HepG2 (cell line): ENCODE measurements around the gene NUDT3. TPM values are rescaled to one million over a fixed set of nuclear protein-coding genes. Genes with fewer than 3 reads are reported as not detected.

Source experiments
- FOXM1 ChIP-seq: sonication (generic); formaldehyde crosslinking; IDR thresholded peaks from 2 replicates; pipeline ENCODE4 v1.5.0; 2020; ENCODE audit warnings: missing genetic modification reagents
- GTF3A ChIP-seq: sonication (generic); formaldehyde crosslinking; conservative IDR thresholded peaks from 2 replicates; pipeline ENCODE4 v1.4.0; 2020; ENCODE audit warnings: mild to moderate bottlenecking, missing genetic modification reagents
- JUNB ChIP-seq: sonication (generic); formaldehyde crosslinking; IDR thresholded peaks from 2 replicates; pipeline ENCODE4 v1.8.0; 2022; ENCODE audit warnings: missing genetic modification reagents, mild to moderate bottlenecking, borderline replicate concordance
- KAT8 ChIP-seq: IDR thresholded peaks from 2 replicates; pipeline ENCODE4 v1.6.1; 2016; ENCODE audit warnings: missing genetic modification reagents, missing compliant biosample characterization
- KDM5B ChIP-seq: sonication (generic); formaldehyde crosslinking; IDR thresholded peaks from 2 replicates; pipeline ENCODE4 v1.4.0; 2020; ENCODE audit warnings: missing genetic modification reagents, mild to moderate bottlenecking, borderline replicate concordance
- MBD4 ChIP-seq: IDR thresholded peaks from 2 replicates; pipeline ENCODE4 v1.6.1; 2012; ENCODE audit warnings: low read length, inconsistent platforms, borderline replicate concordance
- MTA1 ChIP-seq: sonication (generic); formaldehyde crosslinking; IDR thresholded peaks from 2 replicates; pipeline ENCODE4 v1.4.0; 2020; ENCODE audit warnings: missing genetic modification reagents, mild to moderate bottlenecking, borderline replicate concordance
- RELA ChIP-seq: sonication (generic); formaldehyde crosslinking; IDR thresholded peaks from 2 replicates; pipeline ENCODE4 v1.4.0; 2020; ENCODE audit warnings: missing genetic modification reagents
- REPIN1 ChIP-seq: sonication (generic); formaldehyde crosslinking; IDR thresholded peaks from 2 replicates; pipeline ENCODE4 v1.8.0; 2022; ENCODE audit warnings: missing genetic modification reagents, low read depth, mild to moderate bottlenecking, borderline replicate concordance
- REXO4 ChIP-seq: sonication (generic); formaldehyde crosslinking; IDR thresholded peaks from 2 replicates; pipeline ENCODE4 v1.8.0; 2022; ENCODE audit warnings: missing genetic modification reagents, mild to moderate bottlenecking, borderline replicate concordance
- RFX3 ChIP-seq: IDR thresholded peaks from 2 replicates; pipeline ENCODE4 v1.6.1; 2016; ENCODE audit warnings: missing biosample characterization, missing genetic modification reagents
- RORA ChIP-seq: sonication (generic); formaldehyde crosslinking; IDR thresholded peaks from 2 replicates; pipeline ENCODE4 v1.5.0; 2020; ENCODE audit warnings: mild to moderate bottlenecking, missing genetic modification reagents, moderate library complexity
- SIX1 ChIP-seq: sonication (generic); formaldehyde crosslinking; IDR thresholded peaks from 2 replicates; pipeline ENCODE4 v1.4.0; 2020; ENCODE audit warnings: missing genetic modification reagents, borderline replicate concordance
- SMYD3 ChIP-seq: sonication (generic); formaldehyde crosslinking; IDR thresholded peaks from 2 replicates; pipeline ENCODE4 v1.8.1; 2023; ENCODE audit warnings: mild to moderate bottlenecking, missing genetic modification reagents
- SP5 ChIP-seq: IDR thresholded peaks from 2 replicates; pipeline ENCODE4 v1.6.1; 2016; ENCODE audit warnings: low read depth, borderline replicate concordance
- SRSF9 ChIP-seq: fragments of 200-400 bp; formaldehyde crosslinking; IDR thresholded peaks from 2 replicates; pipeline ENCODE4 v1.6.1; 2018; ENCODE audit warnings: borderline replicate concordance, mild to moderate bottlenecking, low read depth, low read length; ENCODE audit not compliant: insufficient read depth, poor library complexity, severe bottlenecking
- TMF1 ChIP-seq: sonication (generic); formaldehyde crosslinking; IDR thresholded peaks from 2 replicates; pipeline ENCODE4 v1.8.1; 2022; ENCODE audit warnings: low read depth, missing genetic modification reagents
- TOE1 ChIP-seq: sonication (generic); formaldehyde crosslinking; IDR thresholded peaks from 2 replicates; pipeline ENCODE4 v1.4.0; 2020; ENCODE audit warnings: mild to moderate bottlenecking, missing genetic modification reagents
- ZC3H13 ChIP-seq: sonication (generic); formaldehyde crosslinking; IDR thresholded peaks from 2 replicates; pipeline ENCODE4 v1.8.1; 2023; ENCODE audit warnings: mild to moderate bottlenecking, missing genetic modification reagents, moderate library complexity
- ZNF510 ChIP-seq: sonication (generic); formaldehyde crosslinking; IDR thresholded peaks from 2 replicates; pipeline ENCODE4 v1.4.0; 2020; ENCODE audit warnings: low read depth, mild to moderate bottlenecking, missing genetic modification reagents
- ZNF615 ChIP-seq: sonication (generic); formaldehyde crosslinking; IDR thresholded peaks from 2 replicates; pipeline ENCODE4 v1.5.0; 2020; ENCODE audit warnings: mild to moderate bottlenecking, missing genetic modification reagents, borderline replicate concordance
- ZNF782 ChIP-seq: sonication (generic); formaldehyde crosslinking; IDR thresholded peaks from 2 replicates; pipeline ENCODE4 v1.4.0; 2020; ENCODE audit warnings: missing genetic modification reagents, mild to moderate bottlenecking, borderline replicate concordance
- polyA plus RNA-seq, 8 experiments: library from polyadenylated mRNA; depleted of rRNA in 3 of 8; stranded (reverse) in 7 of 8; unstranded in 1 of 8; fragments of >200 nt; fragmentation: Illumina TruSeq in 4 of 8; extraction: Trizol in 4 of 8; gene quantifications; 2 replicates each; pipeline versions ENCODE4 v1.2.1 to v1.2.3, GENCODE V29; 2011 to 2016; ENCODE audit warnings: low read depth in 4 of 8, missing spikeins in 1 of 8, mixed read lengths in 1 of 8; ENCODE audit not compliant: insufficient read depth in 1 of 8
- total RNA-seq, 5 experiments: library from RNA; depleted of rRNA; stranded (reverse); fragments of >200 nt; fragmentation: Illumina TruSeq; extraction: Trizol; gene quantifications; 2 replicates each; pipeline ENCODE4 v1.2.3, GENCODE V29; 2016; ENCODE audit warnings: low read depth in 1 of 5
- TF ChIP-seq, protein P1 (sequence below): sonication (generic); formaldehyde crosslinking; IDR thresholded peaks from 2 replicates; pipeline ENCODE4 v1.9.0; 2021; ENCODE audit warnings: missing genetic modification reagents, borderline replicate concordance
- TF ChIP-seq, protein P2 (sequence below): sonication (generic); formaldehyde crosslinking; IDR thresholded peaks from 2 replicates; pipeline ENCODE4 v1.5.0; 2020; ENCODE audit warnings: missing genetic modification reagents
- TF ChIP-seq, protein P3 (sequence below), 2 experiments: fragments of 450-650 bp in 1 of 2; sonication (generic) in 1 of 2; formaldehyde crosslinking; IDR thresholded peaks; 2 replicates each; pipeline versions ENCODE4 v1.5.0 to v1.8.0; 2020 to 2022; ENCODE audit warnings: mild to moderate bottlenecking in 1 of 2, missing genetic modification reagents in 1 of 2

NUDT3 gene
- total and polyA plus RNA-seq, 2 of the 13 experiments (the other 11 are each of a cell fraction or from before 2014, with no cell fraction given), result 20.2 to 20.6 TPM

DNA sequence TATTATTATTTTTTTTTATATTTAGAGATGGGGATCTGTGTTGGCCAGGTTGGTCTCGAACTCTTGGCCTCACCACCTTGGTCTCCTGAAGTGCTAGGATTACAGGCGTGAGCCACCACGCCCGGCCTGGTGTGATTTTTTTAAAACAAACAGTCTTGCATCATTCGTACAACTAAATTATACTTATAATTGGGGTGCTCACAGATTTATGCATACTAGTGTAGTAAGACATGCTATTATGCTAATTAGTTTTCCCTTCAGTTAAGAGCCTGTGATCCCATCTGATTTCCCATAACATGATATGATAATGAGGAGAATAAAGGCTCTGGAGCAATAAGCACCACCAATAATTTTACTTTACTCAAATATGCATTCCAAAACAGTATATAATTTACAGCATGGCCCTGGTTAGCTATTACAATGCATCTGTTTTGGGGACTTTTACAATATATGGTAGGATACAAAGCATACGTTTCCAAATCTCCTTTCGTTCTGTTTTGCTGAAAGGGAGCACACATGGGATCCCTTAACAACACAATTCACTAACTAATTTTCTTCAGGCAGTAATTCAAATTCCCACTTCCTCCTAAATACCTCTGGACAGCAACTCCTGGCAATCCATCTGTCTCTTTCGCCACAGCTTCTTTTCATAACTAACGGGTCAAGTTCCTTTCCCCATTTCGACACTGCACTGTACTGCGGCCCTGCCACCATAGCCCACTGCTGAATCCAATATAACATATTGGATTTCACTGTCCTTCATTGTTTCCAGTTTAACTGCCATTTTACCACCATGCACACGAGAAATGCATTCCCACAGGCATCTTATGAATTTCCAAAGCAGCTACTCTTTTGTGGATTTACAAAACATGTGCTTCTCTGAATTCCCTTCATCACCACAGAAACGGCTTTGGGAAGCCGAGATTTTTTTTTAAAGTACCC lies 1.7 kb downstream of the NUDT3 start (continued):
- TF ChIP-seq, protein P1, sequence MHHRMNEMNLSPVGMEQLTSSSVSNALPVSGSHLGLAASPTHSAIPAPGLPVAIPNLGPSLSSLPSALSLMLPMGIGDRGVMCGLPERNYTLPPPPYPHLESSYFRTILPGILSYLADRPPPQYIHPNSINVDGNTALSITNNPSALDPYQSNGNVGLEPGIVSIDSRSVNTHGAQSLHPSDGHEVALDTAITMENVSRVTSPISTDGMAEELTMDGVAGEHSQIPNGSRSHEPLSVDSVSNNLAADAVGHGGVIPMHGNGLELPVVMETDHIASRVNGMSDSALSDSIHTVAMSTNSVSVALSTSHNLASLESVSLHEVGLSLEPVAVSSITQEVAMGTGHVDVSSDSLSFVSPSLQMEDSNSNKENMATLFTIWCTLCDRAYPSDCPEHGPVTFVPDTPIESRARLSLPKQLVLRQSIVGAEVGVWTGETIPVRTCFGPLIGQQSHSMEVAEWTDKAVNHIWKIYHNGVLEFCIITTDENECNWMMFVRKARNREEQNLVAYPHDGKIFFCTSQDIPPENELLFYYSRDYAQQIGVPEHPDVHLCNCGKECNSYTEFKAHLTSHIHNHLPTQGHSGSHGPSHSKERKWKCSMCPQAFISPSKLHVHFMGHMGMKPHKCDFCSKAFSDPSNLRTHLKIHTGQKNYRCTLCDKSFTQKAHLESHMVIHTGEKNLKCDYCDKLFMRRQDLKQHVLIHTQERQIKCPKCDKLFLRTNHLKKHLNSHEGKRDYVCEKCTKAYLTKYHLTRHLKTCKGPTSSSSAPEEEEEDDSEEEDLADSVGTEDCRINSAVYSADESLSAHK (CRISPR knock-in tag), result no peak
- no peak for TF ChIP-seq SMYD3 (CRISPR knock-in tag)
- TF ChIP-seq ZNF782 (CRISPR knock-in tag), result no peak
- no peak; the same call in 1 of the 2 replicates for TF ChIP-seq KAT8 (CRISPR knock-in tag)
- TF ChIP-seq TMF1, result no peak
- no peak for TF ChIP-seq MBD4
- peak; percentile 71; the same call in 1 of the 2 replicates for TF ChIP-seq SIX1 (CRISPR knock-in tag)
- no peak for TF ChIP-seq TOE1 (CRISPR knock-in tag)
- TF ChIP-seq JUNB (CRISPR knock-in tag), result no peak
- TF ChIP-seq MTA1 (CRISPR knock-in tag), result no peak
- TF ChIP-seq, protein P2, sequence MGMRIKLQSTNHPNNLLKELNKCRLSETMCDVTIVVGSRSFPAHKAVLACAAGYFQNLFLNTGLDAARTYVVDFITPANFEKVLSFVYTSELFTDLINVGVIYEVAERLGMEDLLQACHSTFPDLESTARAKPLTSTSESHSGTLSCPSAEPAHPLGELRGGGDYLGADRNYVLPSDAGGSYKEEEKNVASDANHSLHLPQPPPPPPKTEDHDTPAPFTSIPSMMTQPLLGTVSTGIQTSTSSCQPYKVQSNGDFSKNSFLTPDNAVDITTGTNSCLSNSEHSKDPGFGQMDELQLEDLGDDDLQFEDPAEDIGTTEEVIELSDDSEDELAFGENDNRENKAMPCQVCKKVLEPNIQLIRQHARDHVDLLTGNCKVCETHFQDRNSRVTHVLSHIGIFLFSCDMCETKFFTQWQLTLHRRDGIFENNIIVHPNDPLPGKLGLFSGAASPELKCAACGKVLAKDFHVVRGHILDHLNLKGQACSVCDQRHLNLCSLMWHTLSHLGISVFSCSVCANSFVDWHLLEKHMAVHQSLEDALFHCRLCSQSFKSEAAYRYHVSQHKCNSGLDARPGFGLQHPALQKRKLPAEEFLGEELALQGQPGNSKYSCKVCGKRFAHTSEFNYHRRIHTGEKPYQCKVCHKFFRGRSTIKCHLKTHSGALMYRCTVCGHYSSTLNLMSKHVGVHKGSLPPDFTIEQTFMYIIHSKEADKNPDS (CRISPR knock-in tag), result no peak
- no peak for TF ChIP-seq FOXM1 (CRISPR knock-in tag)
- no peak for TF ChIP-seq RELA (CRISPR knock-in tag)
- no peak for TF ChIP-seq KDM5B (CRISPR knock-in tag)
- no peak for TF ChIP-seq RFX3 (CRISPR knock-in tag)
- no peak for TF ChIP-seq SP5 (CRISPR knock-in tag)
- TF ChIP-seq RORA (CRISPR knock-in tag), result no peak
- TF ChIP-seq GTF3A (CRISPR knock-in tag), result no peak
- no peak for TF ChIP-seq ZNF510 (CRISPR knock-in tag)
- no peak for TF ChIP-seq SRSF9
- TF ChIP-seq ZC3H13 (CRISPR knock-in tag), result no peak
- no peak for TF ChIP-seq REPIN1 (CRISPR knock-in tag)
- TF ChIP-seq ZNF615 (CRISPR knock-in tag), result no peak
- TF ChIP-seq, protein P3, sequence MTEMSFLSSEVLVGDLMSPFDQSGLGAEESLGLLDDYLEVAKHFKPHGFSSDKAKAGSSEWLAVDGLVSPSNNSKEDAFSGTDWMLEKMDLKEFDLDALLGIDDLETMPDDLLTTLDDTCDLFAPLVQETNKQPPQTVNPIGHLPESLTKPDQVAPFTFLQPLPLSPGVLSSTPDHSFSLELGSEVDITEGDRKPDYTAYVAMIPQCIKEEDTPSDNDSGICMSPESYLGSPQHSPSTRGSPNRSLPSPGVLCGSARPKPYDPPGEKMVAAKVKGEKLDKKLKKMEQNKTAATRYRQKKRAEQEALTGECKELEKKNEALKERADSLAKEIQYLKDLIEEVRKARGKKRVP (CRISPR knock-in tag; IDR thresholded peaks at IDR 0.05), result peak in 1 of 2 experiments; percentile 18; a peak in 1 of 4 replicates
- no peak for TF ChIP-seq REXO4 (CRISPR knock-in tag)
